ENCODE results near the gene DOCK2. TPM values are rescaled to one million over a fixed set of nuclear protein-coding genes. Genes with fewer than 3 reads are reported as not detected.
"Not testable (repeated sequence)": the region's sequence is repeated elsewhere in the genome, so short reads cannot be mapped to it uniquely, and the experiment has no call there.

Gene DOCK2
- total and polyA plus RNA-seq, 5 experiments from 2014 or later, result 59.5 to 182 (median 84.6) TPM

- DNase-seq (no peak), ATAC-seq (no peak)
- peaks cover 28 to 95% (median 69%) of the 10 kb centered on the region in 3 donors for H3K36me3 Mint-ChIP-seq
- no peaks in the 10 kb centered on the region for H3K27me3 Mint-ChIP-seq
- peak overlapping the region in 3 of 10 donors; percentile 0 to 81 (median 20) for H3K27ac Mint-ChIP-seq
- H3K4me3 Mint-ChIP-seq, result no peak overlapping the region
- POLR2A ChIA-PET, result no interaction called here
- peaks cover 16 to 47% (median 28%) of the 10 kb centered on the region in 4 donors for H3K4me1 Mint-ChIP-seq
- no peaks in the 10 kb centered on the region for H3K9me3 Mint-ChIP-seq
Observed at GRCh38 chr5:169732841-169733240, 95.8 kb downstream of the DOCK2 start.

GRCh38 chr5:169735913-169736312, 98.8 kb downstream of the DOCK2 start:
- no peaks in the 10 kb centered on the region for H3K27me3 Mint-ChIP-seq
- peaks cover 11 to 36% (median 21%) of the 10 kb centered on the region in 4 donors for H3K4me1 Mint-ChIP-seq
- ATAC-seq (no peak), DNase-seq (no peak)
- peak overlapping the region in 1 of 10 donors; percentile 6 for H3K27ac Mint-ChIP-seq
- no peaks in the 10 kb centered on the region for H3K9me3 Mint-ChIP-seq
- H3K36me3 Mint-ChIP-seq, result peaks cover 32 to 96% (median 72%) of the 10 kb centered on the region in 3 donors
- POLR2A ChIA-PET, result no interaction called here
- no peak overlapping the region for H3K4me3 Mint-ChIP-seq

- Mint-ChIP-seq H3K27me3 (no peaks in the 10 kb centered on the region), H3K9me3 (no peaks in the 10 kb centered on the region), H3K27ac (no peak overlapping the region), H3K36me3 (peaks cover 27 to 96% (median 69%) of the 10 kb centered on the region in 3 donors), H3K4me1 (peaks cover 11 to 32% (median 19%) of the 10 kb centered on the region in 4 donors), H3K4me3 (no peak overlapping the region)
- DNase-seq (no peak), ATAC-seq (no peak)
- POLR2A ChIA-PET, result no interaction called here
Observed at GRCh38 chr5:169736653-169737052, 99.6 kb downstream of the DOCK2 start.

- DNase-seq (no peak), ATAC-seq (no peak)
- no peaks in the 10 kb centered on the region for H3K27me3 Mint-ChIP-seq
- H3K36me3 Mint-ChIP-seq, result peaks cover 14 to 96% (median 56%) of the 10 kb centered on the region in 3 donors
- peaks cover 0 to 18% (median 9%) of the 10 kb centered on the region in 4 donors for H3K4me1 Mint-ChIP-seq
- H3K27ac Mint-ChIP-seq, result peak overlapping the region in 3 of 10 donors; percentile 25 to 36 (median 27)
- no peak overlapping the region for H3K4me3 Mint-ChIP-seq
- H3K9me3 Mint-ChIP-seq, result no peaks in the 10 kb centered on the region
- POLR2A ChIA-PET, result no interaction called here
Observed at GRCh38 chr5:169740435-169740834, 103.4 kb downstream of the DOCK2 start.

GRCh38 chr5:169742771-169743296, 105.8 kb downstream of the DOCK2 start:
- ATAC-seq (no peak), DNase-seq (no peak)
- peaks cover 8 to 97% (median 49%) of the 10 kb centered on the region in 3 donors for H3K36me3 Mint-ChIP-seq
- H3K4me3 Mint-ChIP-seq, result no peak overlapping the region
- H3K4me1 Mint-ChIP-seq, result peaks cover 0 to 11% (median 5%) of the 10 kb centered on the region in 4 donors
- H3K9me3 Mint-ChIP-seq, result no peaks in the 10 kb centered on the region
- POLR2A ChIA-PET, result no interaction called here
- peak overlapping the region in 1 of 10 donors; percentile 34 for H3K27ac Mint-ChIP-seq
- no peaks in the 10 kb centered on the region for H3K27me3 Mint-ChIP-seq

GRCh38 chr5:169744336-169744735, 107.3 kb downstream of the DOCK2 start:
- Mint-ChIP-seq H3K4me1 (peaks cover 0 to 8% (median 1%) of the 10 kb centered on the region in 4 donors), H3K4me3 (no peak overlapping the region), H3K27me3 (no peaks in the 10 kb centered on the region), H3K27ac (peak overlapping the region in 3 of 10 donors; percentile 33 to 81 (median 62)), H3K36me3 (peaks cover 4 to 97% (median 49%) of the 10 kb centered on the region in 3 donors), H3K9me3 (no peaks in the 10 kb centered on the region)
- no peak for ATAC-seq
- no peak for DNase-seq
- POLR2A ChIA-PET, result no interaction called here

GRCh38 chr5:169745441-169746146, 108.5 kb downstream of the DOCK2 start:
- ATAC-seq (no peak), DNase-seq (no peak)
- Mint-ChIP-seq H3K4me3 (no peak overlapping the region), H3K9me3 (no peaks in the 10 kb centered on the region), H3K27me3 (no peaks in the 10 kb centered on the region), H3K27ac (peak overlapping the region in 3 of 10 donors; percentile 33 to 70 (median 63)), H3K4me1 (peaks cover 0 to 12% (median 1%) of the 10 kb centered on the region in 4 donors), H3K36me3 (peaks cover 11 to 98% (median 51%) of the 10 kb centered on the region in 3 donors)
- POLR2A ChIA-PET, result no interaction called here

- Mint-ChIP-seq H3K4me3 (no peak overlapping the region), H3K4me1 (peaks cover 0 to 12% (median 1%) of the 10 kb centered on the region in 4 donors), H3K27me3 (no peaks in the 10 kb centered on the region), H3K27ac (peak overlapping the region in 4 of 10 donors; percentile 33 to 63 (median 44)), H3K36me3 (peaks cover 12 to 98% (median 52%) of the 10 kb centered on the region in 3 donors), H3K9me3 (no peaks in the 10 kb centered on the region)
- DNase-seq (no peak), ATAC-seq (no peak)
- POLR2A ChIA-PET, result no interaction called here
Observed at GRCh38 chr5:169746147-169746694, 109.1 kb downstream of the DOCK2 start.

GRCh38 chr5:169748174-169748573, 111.1 kb downstream of the DOCK2 start:
- Mint-ChIP-seq H3K9me3 (no peaks in the 10 kb centered on the region), H3K4me1 (peaks cover 0 to 12% (median 2%) of the 10 kb centered on the region in 4 donors), H3K4me3 (no peak overlapping the region), H3K36me3 (peaks cover 13 to 97% (median 54%) of the 10 kb centered on the region in 3 donors), H3K27ac (no peak overlapping the region), H3K27me3 (no peaks in the 10 kb centered on the region)
- DNase-seq (no peak), ATAC-seq (no peak)
- POLR2A ChIA-PET, result no interaction called here

GRCh38 chr5:169749295-169749694, 112.2 kb downstream of the DOCK2 start:
- peaks cover 0 to 15% (median 2%) of the 10 kb centered on the region in 4 donors for H3K4me1 Mint-ChIP-seq
- H3K27me3 Mint-ChIP-seq, result no peaks in the 10 kb centered on the region
- H3K9me3 Mint-ChIP-seq, result no peaks in the 10 kb centered on the region
- ATAC-seq, result no peak
- POLR2A ChIA-PET, result no interaction called here
- no peak for DNase-seq
- no peak overlapping the region for H3K27ac Mint-ChIP-seq
- H3K36me3 Mint-ChIP-seq, result peaks cover 13 to 98% (median 52%) of the 10 kb centered on the region in 3 donors
- H3K4me3 Mint-ChIP-seq, result no peak overlapping the region

- POLR2A ChIA-PET, result no interaction called here
- Mint-ChIP-seq H3K4me1 (peaks cover 0 to 8% (median 2%) of the 10 kb centered on the region in 4 donors), H3K27ac (peak overlapping the region in 1 of 10 donors; percentile 19), H3K27me3 (no peaks in the 10 kb centered on the region), H3K4me3 (no peak overlapping the region), H3K36me3 (peaks cover 13 to 85% (median 45%) of the 10 kb centered on the region in 3 donors), H3K9me3 (no peaks in the 10 kb centered on the region)
- DNase-seq (no peak), ATAC-seq (no peak)
Observed at GRCh38 chr5:169751490-169751889, 114.4 kb downstream of the DOCK2 start.

- H3K9me3 Mint-ChIP-seq, ATAC-seq, H3K4me1 Mint-ChIP-seq, DNase-seq, POLR2A ChIA-PET, H3K27ac Mint-ChIP-seq, H3K4me3 Mint-ChIP-seq, H3K27me3 Mint-ChIP-seq: not testable (repeated sequence)
- H3K36me3 Mint-ChIP-seq, result peaks cover 19 to 82% (median 38%) of the 10 kb centered on the region in 3 donors
Observed at GRCh38 chr5:169752566-169752965, 115.5 kb downstream of the DOCK2 start.

GRCh38 chr5:169753795-169754194, 116.7 kb downstream of the DOCK2 start:
- Mint-ChIP-seq H3K27ac (peak overlapping the region in 4 of 10 donors; percentile 2 to 71 (median 24)), H3K4me1 (peaks cover 0 to 8% (median 2%) of the 10 kb centered on the region in 4 donors), H3K36me3 (peaks cover 28 to 81% (median 38%) of the 10 kb centered on the region in 3 donors), H3K4me3 (no peak overlapping the region), H3K9me3 (no peaks in the 10 kb centered on the region), H3K27me3 (no peaks in the 10 kb centered on the region)
- ATAC-seq, result no peak
- POLR2A ChIA-PET, result no interaction called here
- no peak for DNase-seq

Data from naive thymus-derived CD8-positive, alpha-beta T cell (primary cell).